Astrocyte of the spinal cord (primary cell): ENCODE measurements around the gene IGF2.

Experiments
- DNase-seq: peaks from one replicate; pipeline ENCODE4 v3.0.0; 2011; ENCODE audit warnings: low read depth, low spot score
- H3K4me3 ChIP-seq: 2 replicates; pipeline ENCODE4 v1.5.1; 2011; ENCODE audit warnings: low read depth, mild to moderate bottlenecking, low read length, moderate library complexity
- in situ Hi-C: cut with HindIII; loops from 2 replicates; pipeline ENCODE4 v1.10.0; 2017; ENCODE audit warnings: low sequenced_read_pairs
- TF ChIP-seq, protein P1 (sequence below): IDR thresholded peaks from 2 replicates; pipeline ENCODE4 v1.5.1; 2012; ENCODE audit warnings: low read depth, mild to moderate bottlenecking, low read length, inconsistent platforms

The IGF2 gene

DNA sequence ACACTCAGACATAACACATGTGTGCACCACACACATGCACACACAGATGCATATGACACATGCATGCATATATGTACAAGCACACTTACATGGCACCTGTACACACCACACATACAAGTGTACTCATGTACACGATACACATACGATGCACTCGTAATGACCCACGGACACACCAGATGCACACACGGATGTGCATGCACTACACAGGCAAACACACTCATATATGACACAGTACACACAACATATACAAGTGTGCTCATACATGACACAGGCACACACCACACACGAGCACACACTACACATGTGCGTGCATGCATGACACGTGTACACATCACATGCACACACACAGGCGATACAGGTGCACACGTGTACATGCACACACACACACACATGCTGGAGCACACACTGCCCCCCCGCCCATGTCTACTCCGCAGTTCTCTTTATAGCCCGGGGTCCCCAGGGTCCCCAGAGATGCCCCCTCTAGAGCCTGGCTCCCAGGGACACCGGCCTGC is 37.3 kb upstream of the IGF2 start:
- DNase-seq = no peak
- in situ Hi-C loops = no loop called here
- TF ChIP-seq, protein P1, sequence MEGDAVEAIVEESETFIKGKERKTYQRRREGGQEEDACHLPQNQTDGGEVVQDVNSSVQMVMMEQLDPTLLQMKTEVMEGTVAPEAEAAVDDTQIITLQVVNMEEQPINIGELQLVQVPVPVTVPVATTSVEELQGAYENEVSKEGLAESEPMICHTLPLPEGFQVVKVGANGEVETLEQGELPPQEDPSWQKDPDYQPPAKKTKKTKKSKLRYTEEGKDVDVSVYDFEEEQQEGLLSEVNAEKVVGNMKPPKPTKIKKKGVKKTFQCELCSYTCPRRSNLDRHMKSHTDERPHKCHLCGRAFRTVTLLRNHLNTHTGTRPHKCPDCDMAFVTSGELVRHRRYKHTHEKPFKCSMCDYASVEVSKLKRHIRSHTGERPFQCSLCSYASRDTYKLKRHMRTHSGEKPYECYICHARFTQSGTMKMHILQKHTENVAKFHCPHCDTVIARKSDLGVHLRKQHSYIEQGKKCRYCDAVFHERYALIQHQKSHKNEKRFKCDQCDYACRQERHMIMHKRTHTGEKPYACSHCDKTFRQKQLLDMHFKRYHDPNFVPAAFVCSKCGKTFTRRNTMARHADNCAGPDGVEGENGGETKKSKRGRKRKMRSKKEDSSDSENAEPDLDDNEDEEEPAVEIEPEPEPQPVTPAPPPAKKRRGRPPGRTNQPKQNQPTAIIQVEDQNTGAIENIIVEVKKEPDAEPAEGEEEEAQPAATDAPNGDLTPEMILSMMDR = no peak
- H3K4me3 ChIP-seq = no peak overlapping the region

DNA sequence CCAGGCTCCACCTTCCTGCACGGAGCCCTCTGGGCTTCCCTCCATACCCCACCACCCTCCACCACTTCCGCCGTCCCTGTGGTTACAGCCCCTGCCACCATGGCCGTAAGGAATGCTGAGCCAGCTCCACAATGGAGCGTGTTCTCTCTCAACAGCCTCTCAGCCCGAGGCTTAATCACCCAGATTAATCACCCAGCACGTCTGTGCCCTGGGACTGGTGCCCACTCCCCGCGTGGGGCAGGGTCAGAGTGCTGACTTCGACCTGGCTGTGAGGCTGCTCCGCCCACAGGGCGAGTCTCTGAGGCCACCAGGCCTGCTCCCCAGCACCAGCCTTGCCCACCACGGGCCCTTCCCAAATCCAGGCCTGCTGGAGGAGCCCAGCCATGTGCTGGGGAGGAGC is 36.5 kb upstream of the IGF2 start:
- TF ChIP-seq, protein P1 = no peak
- no peak overlapping the region for H3K4me3 ChIP-seq
- peak; percentile 86 for DNase-seq
- in situ Hi-C loops = no loop called here

GRCh38 chr11:2174361-2174760 is 35.2 kb upstream of the IGF2 start:
- DNase-seq = no peak
- H3K4me3 ChIP-seq = no peak overlapping the region
- TF ChIP-seq, protein P1 = no peak
- in situ Hi-C loops = no loop called here

DNA sequence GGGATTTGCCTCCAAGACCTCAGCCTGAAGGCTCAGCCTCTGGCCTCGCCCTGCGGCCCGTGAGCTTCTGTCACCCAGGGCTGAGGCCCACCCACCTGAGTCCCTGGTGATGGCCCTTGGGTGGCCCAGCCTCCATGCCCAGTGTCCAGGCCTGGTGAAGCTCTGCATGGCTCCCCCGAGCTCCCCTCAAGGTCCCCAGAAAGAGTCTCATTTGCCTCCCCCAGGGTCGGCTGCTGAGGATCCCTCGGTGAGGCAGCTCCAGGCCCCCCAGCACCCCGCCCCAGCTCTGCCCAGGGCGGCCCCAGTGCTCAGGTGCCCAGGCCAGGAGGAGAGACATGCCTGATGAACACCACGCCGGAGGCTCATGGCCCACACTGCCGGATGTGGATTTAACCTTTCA is 34.6 kb upstream of the IGF2 start:
- no peak for DNase-seq
- in situ Hi-C loops = no loop called here
- H3K4me3 ChIP-seq = no peak overlapping the region
- TF ChIP-seq, protein P1 = no peak

- in situ Hi-C loops = no loop called here
- TF ChIP-seq, protein P1 = peak; percentile 61
Measured at GRCh38 chr11:2173150-2173693, 34.0 kb upstream of the IGF2 start.

DNA sequence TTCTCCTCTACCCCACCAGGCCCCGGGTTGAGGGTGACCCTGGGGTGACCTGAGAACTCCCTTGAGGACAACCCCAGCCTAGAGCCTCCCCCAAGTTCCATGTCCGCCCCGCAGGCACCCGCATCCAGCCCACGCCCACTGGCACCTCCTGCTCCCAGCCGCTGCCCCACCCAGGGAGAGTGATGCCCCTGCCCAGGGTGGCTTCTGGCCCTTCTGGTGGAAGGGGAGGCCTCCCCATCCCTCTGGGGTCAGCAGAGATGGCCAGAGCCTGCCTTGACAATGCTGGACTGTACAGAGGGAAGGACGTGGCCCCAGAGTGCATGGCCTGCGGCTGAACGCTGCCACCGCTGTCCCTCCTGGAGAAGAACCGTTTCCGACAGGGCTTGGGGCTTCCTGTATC is 33.5 kb upstream of the IGF2 start:
- no peak overlapping the region for H3K4me3 ChIP-seq
- no peak for DNase-seq
- TF ChIP-seq, protein P1 = no peak
- in situ Hi-C loops = no loop called here

More at GRCh38 chr11:2173150-2173693, 34.0 kb upstream of the IGF2 start:
- DNase-seq = no peak
- H3K4me3 ChIP-seq = no peak overlapping the region
